H9 (cell line): ENCODE data around the gene NAB2. TPM values are rescaled to one million over a fixed set of nuclear protein-coding genes. Genes with fewer than 3 reads are reported as not detected.
A peak's percentile ranks its signal among the peaks of the same experiment; 100 is the strongest.

Source experiments
- DNase-seq: peaks from one replicate; pipeline ENCODE4 v3.0.0-alpha.2; 2017
- H2AFZ ChIP-seq: one replicate; pipeline ENCODE4 v1.6.1; 2013; ENCODE audit warnings: mild to moderate bottlenecking, low read length, control low read depth, moderate library complexity
- H2AK5ac ChIP-seq: 2 replicates; pipeline ENCODE4 v1.6.1; 2013; ENCODE audit warnings: low read length, control low read depth, mixed read lengths; ENCODE audit not compliant: insufficient read length
- H2BK120ac ChIP-seq: one replicate; pipeline ENCODE4 v1.6.1; 2013; ENCODE audit warnings: low read depth, mild to moderate bottlenecking, low read length, control low read depth, inconsistent platforms; ENCODE audit not compliant: poor library complexity, severe bottlenecking
- H2BK12ac ChIP-seq: 2 replicates; pipeline ENCODE4 v1.6.1; 2013; ENCODE audit warnings: low read length, control low read depth, mixed read lengths, low read depth; ENCODE audit not compliant: insufficient read length
- H2BK15ac ChIP-seq: 2 replicates; pipeline ENCODE4 v1.6.1; 2013; ENCODE audit warnings: low read depth, low read length, control low read depth
- H2BK20ac ChIP-seq: one replicate; pipeline ENCODE4 v1.6.1; 2013; ENCODE audit warnings: low read depth, mild to moderate bottlenecking, low read length, control low read depth, inconsistent platforms; ENCODE audit not compliant: poor library complexity, severe bottlenecking
- H2BK5ac ChIP-seq: 2 replicates; pipeline ENCODE4 v1.6.1; 2013; ENCODE audit warnings: low read length, control low read depth, mixed read lengths; ENCODE audit not compliant: insufficient read length
- H3K14ac ChIP-seq: 2 replicates; pipeline ENCODE4 v1.6.1; 2013; ENCODE audit warnings: low read length, control low read depth; ENCODE audit not compliant: insufficient read depth
- H3K18ac ChIP-seq: 2 replicates; pipeline ENCODE4 v1.6.1; 2013; ENCODE audit warnings: low read depth, mild to moderate bottlenecking, mixed read lengths, low read length, control low read depth; ENCODE audit not compliant: insufficient read length
- H3K23ac ChIP-seq: 2 replicates; pipeline ENCODE4 v1.6.1; 2013; ENCODE audit warnings: low read length, control low read depth, mixed read lengths, low read depth; ENCODE audit not compliant: insufficient read length
- H3K23me2 ChIP-seq: 2 replicates; pipeline ENCODE4 v1.6.1; 2013; ENCODE audit warnings: low read depth, mild to moderate bottlenecking, mixed read lengths, low read length, control low read depth; ENCODE audit not compliant: insufficient read length, poor library complexity, severe bottlenecking
- H3K27ac ChIP-seq: 2 replicates; pipeline ENCODE4 v1.5.1; 2013; ENCODE audit warnings: low read length, control low read depth, mixed read lengths, low read depth; ENCODE audit not compliant: insufficient read length
- H3K27me3 ChIP-seq: 2 replicates; pipeline ENCODE4 v1.6.1; 2013; ENCODE audit warnings: low read length, control low read depth, inconsistent platforms; ENCODE audit not compliant: insufficient read depth
- H3K4ac ChIP-seq: 2 replicates; pipeline ENCODE4 v1.6.1; 2013; ENCODE audit warnings: low read depth, mild to moderate bottlenecking, control low read depth, inconsistent platforms, low read length, moderate library complexity
- H3K4me1 ChIP-seq: 2 replicates; pipeline ENCODE4 v1.6.1; 2013; ENCODE audit warnings: low read length, control low read depth, inconsistent platforms; ENCODE audit not compliant: insufficient read depth
- H3K4me2 ChIP-seq: 2 replicates; pipeline ENCODE4 v1.6.1; 2013; ENCODE audit warnings: low read length, control low read depth, mixed read lengths; ENCODE audit not compliant: insufficient read length, insufficient read depth
- H3K56ac ChIP-seq: 2 replicates; pipeline ENCODE4 v1.6.1; 2013; ENCODE audit warnings: low read depth, mild to moderate bottlenecking, mixed read lengths, low read length, control low read depth; ENCODE audit not compliant: insufficient read length
- H3K79me1 ChIP-seq: 2 replicates; pipeline ENCODE4 v1.6.1; 2013; ENCODE audit warnings: low read depth, mild to moderate bottlenecking, moderate library complexity, low read length, control low read depth, inconsistent platforms; ENCODE audit not compliant: insufficient read depth, poor library complexity, severe bottlenecking
- H3K79me2 ChIP-seq: 2 replicates; pipeline ENCODE4 v1.6.1; 2013; ENCODE audit warnings: low read length, control low read depth, inconsistent platforms; ENCODE audit not compliant: insufficient read depth
- H3K9ac ChIP-seq: 2 replicates; pipeline ENCODE4 v1.6.1; 2013; ENCODE audit warnings: low read length, control low read depth, mixed read lengths; ENCODE audit not compliant: insufficient read length; ENCODE audit errors: extremely low read depth
- H3K9me3 ChIP-seq: one replicate; pipeline ENCODE4 v1.6.1; 2013; ENCODE audit warnings: low read depth, low read length, inconsistent platforms; ENCODE audit not compliant: control insufficient read depth
- H3T11ph ChIP-seq: one replicate; pipeline ENCODE4 v1.6.1; 2013; ENCODE audit warnings: mild to moderate bottlenecking, low read length, control low read depth, inconsistent platforms
- H4K20me1 ChIP-seq: one replicate; pipeline ENCODE4 v1.6.1; 2013; ENCODE audit not compliant: control insufficient read depth, insufficient read length, insufficient read depth
- H4K5ac ChIP-seq: 2 replicates; pipeline ENCODE4 v1.6.1; 2013; ENCODE audit warnings: low read depth, mild to moderate bottlenecking, mixed read lengths, low read length, control low read depth; ENCODE audit not compliant: insufficient read length
- H4K8ac ChIP-seq: replicated peaks from 2 replicates; pipeline ENCODE4 v1.6.1; 2013; ENCODE audit warnings: low read length, control low read depth, mixed read lengths, low read depth; ENCODE audit not compliant: insufficient read length
- H4K91ac ChIP-seq: 2 replicates; pipeline ENCODE4 v1.6.1; 2013; ENCODE audit warnings: low read depth, mild to moderate bottlenecking, moderate library complexity, mixed read lengths, low read length, control low read depth; ENCODE audit not compliant: insufficient read length
- H3K27ac Mint-ChIP-seq, 3 experiments: 2 replicates in 2 of 3; 3 replicates in 1 of 3; pipeline ENCODE4 v1.8.0; 2020 to 2021; ENCODE audit warnings: mixed read lengths in 3 of 3, mild to moderate bottlenecking in 1 of 3, moderate library complexity in 1 of 3
- H3K27me3 Mint-ChIP-seq: 2 replicates; pipeline ENCODE4 v1.8.0; 2021; ENCODE audit warnings: low read depth, mild to moderate bottlenecking, moderate library complexity, mixed read lengths
- H3K36me3 Mint-ChIP-seq, 3 experiments: 2 replicates in 2 of 3; 3 replicates in 1 of 3; pipeline ENCODE4 v1.8.0; 2020 to 2021; ENCODE audit warnings: low read depth in 3 of 3, mixed read lengths in 3 of 3; ENCODE audit not compliant: insufficient read depth in 1 of 3
- H3K4me1 Mint-ChIP-seq, 2 experiments: 2 replicates each; pipeline ENCODE4 v1.8.0; 2020; ENCODE audit warnings: mixed read lengths in 2 of 2
- H3K4me3 Mint-ChIP-seq, 2 experiments: 2 replicates in 1 of 2; 3 replicates in 1 of 2; pipeline ENCODE4 v1.8.0; 2020 to 2021; ENCODE audit warnings: mild to moderate bottlenecking in 2 of 2, mixed read lengths in 2 of 2, moderate library complexity in 1 of 2
- H3K9me3 Mint-ChIP-seq, 2 experiments: 2 replicates in 1 of 2; 3 replicates in 1 of 2; pipeline ENCODE4 v1.8.0; 2020; ENCODE audit warnings: mild to moderate bottlenecking in 2 of 2, mixed read lengths in 2 of 2, moderate library complexity in 1 of 2
- WGBS: extraction: QIAGEN DNeasy Blood & Tissue Kit; methylation state at CpG from one replicate; pipeline ENCODE4 v1.1.7; 2013; ENCODE audit warnings: missing lambda C conversion rate, low lambda C conversion rate, mixed read lengths; ENCODE audit not compliant: insufficient read length; ENCODE audit errors: extremely low coverage; 5-methylcytosine and 5-hydroxymethylcytosine counted together
- total RNA-seq: library from RNA; stranded (reverse); gene quantifications from 2 replicates; pipeline ENCODE4 v1.2.1, GENCODE V29; 2021
- TF ChIP-seq, protein P1 (sequence below): fragments of 200-600 bp; sonication (generic); conservative IDR thresholded peaks from 3 replicates; pipeline ENCODE4 v1.8.0; 2021; ENCODE audit warnings: antibody characterized with exemption, mild to moderate bottlenecking

The NAB2 gene
- total RNA-seq, 1 experiment from 2014 or later: 67.8 TPM

DNA sequence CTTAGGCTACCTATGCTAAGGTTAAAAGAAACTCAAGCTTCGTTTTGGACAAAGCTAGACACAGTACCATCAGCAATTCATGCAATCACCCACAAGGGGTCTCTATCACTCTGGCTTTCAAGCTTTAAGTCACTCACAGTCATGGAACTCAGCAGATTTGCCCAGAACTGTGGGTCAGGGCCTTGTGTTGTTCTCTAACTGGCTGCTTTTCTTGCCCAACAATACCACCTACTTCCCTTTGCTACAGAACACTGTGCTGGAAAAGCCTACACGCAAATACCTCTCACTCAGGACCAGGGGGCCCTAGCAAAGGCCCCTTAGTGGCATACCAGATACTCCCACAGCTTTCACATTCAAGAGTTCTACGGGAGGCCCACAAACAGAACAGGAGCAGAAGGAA, 19.4 kb upstream of the NAB2 start:
- no peaks in the 10 kb centered on the region for H3K27me3 Mint-ChIP-seq
- peak overlapping the region in 2 of 3 experiments; percentile 76 to 79; a peak in 4 of 7 replicates for H3K27ac Mint-ChIP-seq
- peaks cover 4 to 6% of the 10 kb centered on the region in 2 experiments; a peak in 3 of 4 replicates for H3K4me1 Mint-ChIP-seq

More for the DNA sequence above, 19.4 kb upstream of the NAB2 start:
- Histone ChIP-seq H2BK20ac (no peak overlapping the region), H2AK5ac (no peak overlapping the region), H3K23me2 (no peaks in the 10 kb centered on the region), H3K4me2 (no peak overlapping the region), H4K20me1 (no peaks in the 10 kb centered on the region), H3K14ac (no peak overlapping the region), H2BK120ac (no peak overlapping the region), H4K8ac (no peak overlapping the region), H2BK15ac (no peak overlapping the region), H2AFZ (no peak overlapping the region), H3K79me1 (no peaks in the 10 kb centered on the region), H2BK12ac (no peak overlapping the region), H3K23ac (no peak overlapping the region), H3K9ac (no peak overlapping the region), H3K56ac (no peak overlapping the region), H3K79me2 (no peaks in the 10 kb centered on the region), H3K9me3 (no peaks in the 10 kb centered on the region), H3K27me3 (no peaks in the 10 kb centered on the region), H2BK5ac (no peak overlapping the region), H3T11ph (no peak overlapping the region), H3K4me1 (no peaks in the 10 kb centered on the region), H3K18ac (no peak overlapping the region), H3K4ac (no peak overlapping the region), H4K5ac (no peak overlapping the region), H4K91ac (no peak overlapping the region), H3K27ac (no peak overlapping the region)
- TF ChIP-seq, protein P1, sequence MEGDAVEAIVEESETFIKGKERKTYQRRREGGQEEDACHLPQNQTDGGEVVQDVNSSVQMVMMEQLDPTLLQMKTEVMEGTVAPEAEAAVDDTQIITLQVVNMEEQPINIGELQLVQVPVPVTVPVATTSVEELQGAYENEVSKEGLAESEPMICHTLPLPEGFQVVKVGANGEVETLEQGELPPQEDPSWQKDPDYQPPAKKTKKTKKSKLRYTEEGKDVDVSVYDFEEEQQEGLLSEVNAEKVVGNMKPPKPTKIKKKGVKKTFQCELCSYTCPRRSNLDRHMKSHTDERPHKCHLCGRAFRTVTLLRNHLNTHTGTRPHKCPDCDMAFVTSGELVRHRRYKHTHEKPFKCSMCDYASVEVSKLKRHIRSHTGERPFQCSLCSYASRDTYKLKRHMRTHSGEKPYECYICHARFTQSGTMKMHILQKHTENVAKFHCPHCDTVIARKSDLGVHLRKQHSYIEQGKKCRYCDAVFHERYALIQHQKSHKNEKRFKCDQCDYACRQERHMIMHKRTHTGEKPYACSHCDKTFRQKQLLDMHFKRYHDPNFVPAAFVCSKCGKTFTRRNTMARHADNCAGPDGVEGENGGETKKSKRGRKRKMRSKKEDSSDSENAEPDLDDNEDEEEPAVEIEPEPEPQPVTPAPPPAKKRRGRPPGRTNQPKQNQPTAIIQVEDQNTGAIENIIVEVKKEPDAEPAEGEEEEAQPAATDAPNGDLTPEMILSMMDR: peak; percentile 90
- Mint-ChIP-seq H3K4me3 (no peak overlapping the region), H3K9me3 (peaks cover 0 to 2% of the 10 kb centered on the region in 2 experiments; a peak in 1 of 5 replicates), H3K36me3 (peaks cover 25 to 72% (median 64%) of the 10 kb centered on the region in 3 experiments; a peak in 6 of 7 replicates)
- peak; percentile 78 for DNase-seq
- no CpG with 5 or more reads among the region's 3 CpGs for WGBS
